HFF-Myc (cell line): ENCODE measurements around the gene OGA.

ENCODE experiments used
- DNase-seq: peaks from one replicate; pipeline ENCODE4 v3.0.0-alpha.2; 2011; ENCODE audit warnings: low read depth; ENCODE audit errors: extremely low read depth
- H3K4me3 ChIP-seq: replicated peaks from 2 replicates; pipeline ENCODE4 v1.5.1; 2011; ENCODE audit warnings: low read depth, mild to moderate bottlenecking, control low read depth, low read length
- CTCF ChIP-seq: IDR thresholded peaks from 2 replicates; pipeline ENCODE4 v1.5.1; 2012; ENCODE audit warnings: mild to moderate bottlenecking, low read depth, low read length, control low read depth; ENCODE audit errors: missing control alignments

OGA gene

DNA sequence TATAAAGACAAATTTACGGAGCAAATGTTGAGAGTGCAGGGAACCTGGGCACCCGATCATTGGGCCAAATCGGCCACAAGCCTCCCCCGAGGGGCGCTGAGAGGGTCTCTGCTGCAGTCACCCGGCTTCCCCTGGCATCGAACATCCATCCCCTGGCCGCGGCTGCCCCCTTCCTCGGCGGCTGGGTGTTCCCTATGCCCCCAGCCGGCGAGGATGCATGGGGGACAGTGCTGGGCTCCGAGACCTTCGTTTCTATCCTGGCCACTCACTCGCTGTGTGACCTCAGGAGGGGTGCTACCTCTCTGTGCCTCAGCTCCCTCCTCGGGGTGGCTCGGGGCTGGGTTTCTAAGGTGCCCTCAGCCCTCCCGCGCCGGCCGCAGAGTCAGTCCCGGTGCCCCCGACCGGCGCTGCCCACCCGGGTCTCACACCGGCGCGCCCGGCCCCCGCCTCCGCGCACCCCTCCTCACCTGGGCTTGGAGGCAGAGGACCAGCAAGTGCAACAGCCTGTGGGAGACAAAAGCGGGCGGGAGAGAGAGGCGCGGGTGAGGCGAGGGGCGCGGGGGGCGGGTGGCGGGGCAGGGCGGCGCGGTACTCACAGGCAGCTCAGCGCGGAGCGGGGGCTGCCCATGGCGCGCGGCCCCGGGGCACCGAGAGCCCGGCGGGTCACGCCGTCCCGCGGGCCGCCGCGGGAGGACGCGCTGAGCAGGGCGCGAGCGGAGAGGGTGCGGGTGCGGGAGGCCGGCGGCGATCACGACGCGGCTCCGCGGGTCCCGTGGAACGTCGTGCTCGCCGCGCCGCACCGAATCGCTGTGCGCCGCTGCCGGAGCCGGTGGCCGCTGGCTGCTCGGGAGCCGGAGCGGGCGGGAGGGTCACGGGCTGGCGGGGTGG lies 42.7 kb downstream of the OGA start, which contains the start of gene FGF8:
Gene FGF8 (minus strand): TSS at position 842 of the 888 bp plus-strand sequence. CDS start 214 bp downstream, at position 628.
- H3K4me3 ChIP-seq: no peak within 1 kb of the TSS
- no peak for DNase-seq
- TF ChIP-seq CTCF: no peak

- no peak for TF ChIP-seq CTCF
- DNase-seq: no peak
- H3K4me3 ChIP-seq: no peak overlapping the region
These were observed 43.5 kb downstream of the OGA start for GRCh38 chr10:101774589-101775272.

- no peak overlapping the region for H3K4me3 ChIP-seq
- TF ChIP-seq CTCF: no peak
- DNase-seq: no peak
These were observed 44.2 kb downstream of the OGA start for GRCh38 chr10:101773923-101774588.

- H3K4me3 ChIP-seq: no peak overlapping the region
- DNase-seq: no peak
- TF ChIP-seq CTCF: no peak
These were observed 45.1 kb downstream of the OGA start for GRCh38 chr10:101772895-101773761.

GRCh38 chr10:101772017-101772894 lies 46.0 kb downstream of the OGA start:
- no peak for TF ChIP-seq CTCF
- DNase-seq: no peak
- H3K4me3 ChIP-seq: no peak overlapping the region
